ENCODE data around the gene S100B.

GRCh38 chr21:46613391-46613790, 8.5 kb upstream of the S100B start:
- TF ChIP-seq CTCF (IDR thresholded peaks at IDR 0.05 in 4 of 5, conservative IDR thresholded peaks at IDR 0.05 in 1 of 5): no peak
- no peak for TF ChIP-seq POLR2A (IDR thresholded peaks at IDR 0.05)

All from gastrocnemius medialis (tissue), 4 donors.